Measurements from ENCODE around the gene KCNG2.
"Not testable (repeated sequence)": the region's sequence is repeated elsewhere in the genome, so short reads cannot be mapped to it uniquely, and the experiment has no call there.

The KCNG2 gene

DNA sequence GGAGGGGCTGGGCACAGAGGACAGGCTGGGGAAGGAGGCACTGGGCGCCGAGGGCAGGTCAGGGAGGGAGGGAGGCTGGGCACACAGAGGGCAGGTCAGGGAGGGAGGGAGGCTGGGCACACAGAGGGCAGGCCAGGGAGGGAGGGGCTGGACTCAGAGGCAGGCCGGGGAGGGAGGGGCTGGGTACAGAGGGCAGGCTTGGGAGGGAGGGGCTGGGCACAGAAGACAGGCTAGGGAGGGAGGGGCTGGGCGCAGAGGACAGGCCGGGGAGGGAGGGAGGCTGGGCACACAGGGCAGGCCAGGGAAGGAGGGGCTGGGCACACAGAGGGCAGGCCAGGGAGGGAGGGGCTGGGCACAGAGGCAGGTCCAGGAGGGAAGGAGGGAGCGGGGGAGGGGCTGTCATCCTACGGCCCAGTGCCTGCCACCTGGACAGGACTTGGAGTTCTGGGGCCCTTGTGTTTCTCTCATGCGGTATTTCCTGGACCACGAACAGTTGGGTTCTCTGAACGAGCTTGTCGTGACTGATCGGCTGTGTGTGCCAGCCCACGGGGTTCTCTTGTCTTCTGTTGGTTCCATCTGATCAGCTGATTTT, 46.7 kb upstream of the KCNG2 start:
- Histone ChIP-seq H3K27ac (replicated peaks; ENCODE audit: low read length) (no peak overlapping the region), H3K4me1 (ENCODE audit: control insufficient read depth in 2 of 2, insufficient read depth in 1 of 2, low read depth in 1 of 2, low read length in 2 of 2) (no peaks in the 10 kb centered on the region), H3K79me1 (ENCODE audit: low read depth, low read length) (no peaks in the 10 kb centered on the region), H3K9ac (ENCODE audit: low read depth, low read length, poor library complexity) (no peak overlapping the region), H3K18ac (ENCODE audit: low read length) (no peak overlapping the region), H3K9me3 (replicated peaks in 1 of 2; ENCODE audit: control insufficient read depth in 2 of 2, insufficient read depth in 1 of 2, low read depth in 1 of 2, low read length in 2 of 2) (no peaks in the 10 kb centered on the region), H2AK5ac (ENCODE audit: low read depth, low read length) (no peak overlapping the region), H3K4ac (ENCODE audit: low read length) (no peak overlapping the region), H3K27me3 (ENCODE audit: control insufficient read depth in 3 of 3, insufficient read depth in 3 of 3, low read depth in 1 of 3, low read length in 3 of 3) (no peaks in the 10 kb centered on the region), H3K23ac (ENCODE audit: low read depth, low read length, poor library complexity) (no peak overlapping the region), H3K36me3 (replicated peaks in 1 of 2; ENCODE audit: control insufficient read depth in 2 of 2, insufficient read depth in 2 of 2, low read length in 2 of 2) (peaks cover 19 to 50% of the 10 kb centered on the region in 2 donors), H3K14ac (ENCODE audit: low read length) (no peak overlapping the region), H3K4me2 (ENCODE audit: insufficient read depth, low read length, poor library complexity, severe bottlenecking) (no peak overlapping the region), H2BK12ac (ENCODE audit: low read length) (no peak overlapping the region), H4K91ac (ENCODE audit: low read depth, low read length, poor library complexity) (no peak overlapping the region), H3K4me3 (ENCODE audit: low read length in 2 of 2) (no peak overlapping the region), H2BK5ac (ENCODE audit: low read length) (no peak overlapping the region), H4K8ac (ENCODE audit: low read depth, low read length) (no peak overlapping the region), H2BK120ac (ENCODE audit: low read depth, low read length) (no peak overlapping the region), H2BK15ac (ENCODE audit: low read length) (no peak overlapping the region), H2AFZ (ENCODE audit: low read length) (no peak overlapping the region)
- no CpG with 5 or more reads among the region's 13 CpGs for WGBS, 2 donors (ENCODE audit: extremely low coverage in 2 of 2, insufficient read length in 2 of 2, insufficient replicate concordance in 1 of 2)
- DNase-seq (ENCODE audit: low spot score): no peak

DNA sequence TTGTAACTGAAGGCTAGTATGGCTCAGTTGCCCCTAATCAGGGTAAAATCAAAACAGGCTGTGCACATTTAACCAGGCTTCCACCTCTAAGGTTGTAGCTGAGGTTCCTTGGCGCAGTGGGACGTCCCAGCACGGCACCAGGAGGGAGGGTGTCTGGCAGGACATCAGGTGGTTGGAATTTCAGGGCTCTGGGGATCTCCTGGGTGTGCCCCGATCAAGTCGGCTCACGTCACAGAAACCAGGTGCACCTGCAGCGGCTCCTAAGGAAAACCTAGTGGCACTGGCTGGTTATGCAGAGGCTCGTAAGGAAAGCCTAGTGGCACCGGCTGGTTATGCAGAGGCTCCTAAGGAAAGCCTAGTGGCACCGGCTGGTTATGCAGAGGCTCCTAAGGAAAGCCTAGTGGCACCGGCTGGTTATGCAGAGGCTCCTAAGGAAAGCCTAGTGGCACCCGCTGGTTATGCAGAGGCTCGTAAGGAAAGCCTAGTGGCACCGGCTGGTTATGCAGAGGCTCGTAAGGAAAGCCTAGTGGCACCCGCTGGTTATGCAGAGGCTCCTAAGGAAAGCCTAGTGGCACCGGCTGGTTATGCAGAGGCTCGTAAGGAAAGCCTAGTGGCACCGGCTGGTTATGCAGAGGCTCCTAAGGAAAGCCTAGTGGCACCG, 45.7 kb upstream of the KCNG2 start:
- peaks cover 19 to 44% of the 10 kb centered on the region in 2 donors for H3K36me3 ChIP-seq (replicated peaks in 1 of 2; ENCODE audit: control insufficient read depth in 2 of 2, insufficient read depth in 2 of 2, low read length in 2 of 2)
- not testable (repeated sequence) for DNase-seq (ENCODE audit: low spot score); H2AFZ ChIP-seq (ENCODE audit: low read length); H3K4me3 ChIP-seq (ENCODE audit: low read length in 2 of 2); H2AK5ac ChIP-seq (ENCODE audit: low read depth, low read length); H2BK5ac ChIP-seq (ENCODE audit: low read length); H3K27me3 ChIP-seq (ENCODE audit: control insufficient read depth in 3 of 3, insufficient read depth in 3 of 3, low read depth in 1 of 3, low read length in 3 of 3); H3K9ac ChIP-seq (ENCODE audit: low read depth, low read length, poor library complexity); H3K4me1 ChIP-seq (ENCODE audit: control insufficient read depth in 2 of 2, insufficient read depth in 1 of 2, low read depth in 1 of 2, low read length in 2 of 2); H3K79me1 ChIP-seq (ENCODE audit: low read depth, low read length); H3K23ac ChIP-seq (ENCODE audit: low read depth, low read length, poor library complexity); H2BK15ac ChIP-seq (ENCODE audit: low read length); H3K18ac ChIP-seq (ENCODE audit: low read length); H3K4ac ChIP-seq (ENCODE audit: low read length); H3K27ac ChIP-seq (replicated peaks; ENCODE audit: low read length); H3K4me2 ChIP-seq (ENCODE audit: insufficient read depth, low read length, poor library complexity, severe bottlenecking); H3K9me3 ChIP-seq (replicated peaks in 1 of 2; ENCODE audit: control insufficient read depth in 2 of 2, insufficient read depth in 1 of 2, low read depth in 1 of 2, low read length in 2 of 2); H2BK120ac ChIP-seq (ENCODE audit: low read depth, low read length); H2BK12ac ChIP-seq (ENCODE audit: low read length); H3K14ac ChIP-seq (ENCODE audit: low read length); H4K91ac ChIP-seq (ENCODE audit: low read depth, low read length, poor library complexity); H4K8ac ChIP-seq (ENCODE audit: low read depth, low read length)
- WGBS, 2 donors (ENCODE audit: extremely low coverage in 2 of 2, insufficient read length in 2 of 2, insufficient replicate concordance in 1 of 2): no CpG with 5 or more reads among the region's 20 CpGs

DNA sequence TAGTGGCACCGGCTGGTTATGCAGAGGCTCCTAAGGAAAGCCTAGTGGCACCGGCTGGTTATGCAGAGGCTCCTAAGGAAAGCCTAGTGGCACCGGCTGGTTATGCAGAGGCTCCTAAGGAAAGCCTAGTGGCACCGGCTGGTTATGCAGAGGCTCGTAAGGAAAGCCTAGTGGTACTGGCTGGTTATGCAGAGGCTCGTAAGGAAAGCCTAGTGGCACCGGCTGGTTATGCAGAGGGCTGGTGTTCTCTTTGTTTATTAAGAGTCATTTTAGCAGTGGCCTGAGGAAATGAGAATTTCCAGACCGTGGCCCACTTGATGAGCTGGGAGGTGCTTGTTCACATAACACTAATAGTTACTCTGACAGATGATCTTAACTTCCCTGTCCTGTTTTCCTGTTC, 44.8 kb upstream of the KCNG2 start:
- H3K27me3 ChIP-seq (ENCODE audit: control insufficient read depth in 3 of 3, insufficient read depth in 3 of 3, low read depth in 1 of 3, low read length in 3 of 3); H3K79me1 ChIP-seq (ENCODE audit: low read depth, low read length); H2BK12ac ChIP-seq (ENCODE audit: low read length); H4K8ac ChIP-seq (ENCODE audit: low read depth, low read length); H2AFZ ChIP-seq (ENCODE audit: low read length); H3K4me3 ChIP-seq (ENCODE audit: low read length in 2 of 2); H4K91ac ChIP-seq (ENCODE audit: low read depth, low read length, poor library complexity); H2BK5ac ChIP-seq (ENCODE audit: low read length); H3K4ac ChIP-seq (ENCODE audit: low read length); H3K27ac ChIP-seq (replicated peaks; ENCODE audit: low read length); H3K9ac ChIP-seq (ENCODE audit: low read depth, low read length, poor library complexity); H3K23ac ChIP-seq (ENCODE audit: low read depth, low read length, poor library complexity); H3K14ac ChIP-seq (ENCODE audit: low read length); H3K18ac ChIP-seq (ENCODE audit: low read length); H3K4me2 ChIP-seq (ENCODE audit: insufficient read depth, low read length, poor library complexity, severe bottlenecking); H3K4me1 ChIP-seq (ENCODE audit: control insufficient read depth in 2 of 2, insufficient read depth in 1 of 2, low read depth in 1 of 2, low read length in 2 of 2); H2AK5ac ChIP-seq (ENCODE audit: low read depth, low read length); H2BK15ac ChIP-seq (ENCODE audit: low read length); DNase-seq (ENCODE audit: low spot score); H3K9me3 ChIP-seq (replicated peaks in 1 of 2; ENCODE audit: control insufficient read depth in 2 of 2, insufficient read depth in 1 of 2, low read depth in 1 of 2, low read length in 2 of 2); H2BK120ac ChIP-seq (ENCODE audit: low read depth, low read length): not testable (repeated sequence)
- no CpG with 5 or more reads among the region's 8 CpGs for WGBS, 2 donors (ENCODE audit: extremely low coverage in 2 of 2, insufficient read length in 2 of 2, insufficient replicate concordance in 1 of 2)
- H3K36me3 ChIP-seq (replicated peaks in 1 of 2; ENCODE audit: control insufficient read depth in 2 of 2, insufficient read depth in 2 of 2, low read length in 2 of 2): peaks cover 16 to 36% of the 10 kb centered on the region in 2 donors

DNA sequence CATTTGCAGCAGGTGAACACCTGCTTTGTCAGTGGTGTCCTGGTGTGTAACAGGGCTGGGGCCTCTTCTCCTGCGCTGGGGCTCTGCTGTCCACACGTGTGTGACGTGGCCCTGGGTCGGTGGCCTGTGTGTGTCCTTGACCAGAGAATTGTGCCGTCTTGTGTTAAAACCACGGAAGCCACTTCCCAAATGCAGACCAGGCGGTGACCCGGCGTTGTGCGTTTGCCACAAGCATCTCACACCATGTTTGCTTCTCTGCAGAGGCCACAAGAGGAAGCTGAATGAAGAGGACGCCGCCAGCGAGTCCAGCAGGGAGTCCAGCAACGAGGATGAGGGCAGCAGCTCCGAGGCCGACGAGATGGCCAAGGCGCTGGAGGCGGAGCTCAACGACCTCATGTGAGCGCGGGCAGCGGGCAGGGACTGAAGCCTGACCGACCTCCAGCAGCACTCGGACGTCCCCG, 44.3 kb upstream of the KCNG2 start:
- Histone ChIP-seq H3K4me3 (ENCODE audit: low read length in 2 of 2) (no peak overlapping the region), H3K4ac (ENCODE audit: low read length) (no peak overlapping the region), H3K9ac (ENCODE audit: low read depth, low read length, poor library complexity) (no peak overlapping the region), H2AK5ac (ENCODE audit: low read depth, low read length) (no peak overlapping the region), H3K9me3 (replicated peaks in 1 of 2; ENCODE audit: control insufficient read depth in 2 of 2, insufficient read depth in 1 of 2, low read depth in 1 of 2, low read length in 2 of 2) (peaks cover 0 to 4% of the 10 kb centered on the region in 2 donors), H4K91ac (ENCODE audit: low read depth, low read length, poor library complexity) (no peak overlapping the region), H3K4me2 (ENCODE audit: insufficient read depth, low read length, poor library complexity, severe bottlenecking) (no peak overlapping the region), H3K18ac (ENCODE audit: low read length) (no peak overlapping the region), H3K23ac (ENCODE audit: low read depth, low read length, poor library complexity) (no peak overlapping the region), H2BK12ac (ENCODE audit: low read length) (no peak overlapping the region), H2BK5ac (ENCODE audit: low read length) (no peak overlapping the region), H2BK15ac (ENCODE audit: low read length) (no peak overlapping the region), H3K36me3 (replicated peaks in 1 of 2; ENCODE audit: control insufficient read depth in 2 of 2, insufficient read depth in 2 of 2, low read length in 2 of 2) (peaks cover 16 to 35% of the 10 kb centered on the region in 2 donors), H3K79me1 (ENCODE audit: low read depth, low read length) (no peaks in the 10 kb centered on the region), H2AFZ (ENCODE audit: low read length) (no peak overlapping the region), H4K8ac (ENCODE audit: low read depth, low read length) (no peak overlapping the region), H2BK120ac (ENCODE audit: low read depth, low read length) (no peak overlapping the region), H3K14ac (ENCODE audit: low read length) (peak overlapping the region; percentile 21), H3K27ac (replicated peaks; ENCODE audit: low read length) (no peak overlapping the region), H3K27me3 (ENCODE audit: control insufficient read depth in 3 of 3, insufficient read depth in 3 of 3, low read depth in 1 of 3, low read length in 3 of 3) (no peaks in the 10 kb centered on the region), H3K4me1 (ENCODE audit: control insufficient read depth in 2 of 2, insufficient read depth in 1 of 2, low read depth in 1 of 2, low read length in 2 of 2) (no peaks in the 10 kb centered on the region)
- DNase-seq (ENCODE audit: low spot score): no peak
- WGBS, 2 donors (ENCODE audit: extremely low coverage in 2 of 2, insufficient read length in 2 of 2, insufficient replicate concordance in 1 of 2): no CpG with 5 or more reads among the region's 27 CpGs

All from neuronal stem cell (in vitro differentiated cells).